BE2C (cell line): ENCODE data around the gene INSC.

Experiments
- DNase-seq: peaks from one replicate; pipeline ENCODE4 v3.0.0-alpha.2; 2020
- H3K27me3 ChIP-seq: fragments of 250-450 bp; sonication (Bioruptor Pico); 2 replicates; pipeline ENCODE4 v1.5.1; 2020; ENCODE audit warnings: mild to moderate bottlenecking
- H3K36me3 ChIP-seq: fragments of 250-450 bp; sonication (Bioruptor Pico); 2 replicates; pipeline ENCODE4 v1.5.1; 2020; ENCODE audit warnings: mild to moderate bottlenecking
- H3K4me1 ChIP-seq: fragments of 250-450 bp; sonication (Bioruptor Pico); 2 replicates; pipeline ENCODE4 v1.5.1; 2020
- H3K4me3 ChIP-seq: 2 replicates; pipeline ENCODE4 v1.5.1; 2011; ENCODE audit warnings: low read depth, low read length
- H3K9me3 ChIP-seq: fragments of 250-450 bp; sonication (Bioruptor Pico); 2 replicates; pipeline ENCODE4 v1.5.1; 2020
- TF ChIP-seq, protein P1 (sequence below): IDR thresholded peaks from 2 replicates; pipeline ENCODE4 v1.5.1; 2012; ENCODE audit warnings: mild to moderate bottlenecking, low read depth, low read length

Gene INSC

DNA sequence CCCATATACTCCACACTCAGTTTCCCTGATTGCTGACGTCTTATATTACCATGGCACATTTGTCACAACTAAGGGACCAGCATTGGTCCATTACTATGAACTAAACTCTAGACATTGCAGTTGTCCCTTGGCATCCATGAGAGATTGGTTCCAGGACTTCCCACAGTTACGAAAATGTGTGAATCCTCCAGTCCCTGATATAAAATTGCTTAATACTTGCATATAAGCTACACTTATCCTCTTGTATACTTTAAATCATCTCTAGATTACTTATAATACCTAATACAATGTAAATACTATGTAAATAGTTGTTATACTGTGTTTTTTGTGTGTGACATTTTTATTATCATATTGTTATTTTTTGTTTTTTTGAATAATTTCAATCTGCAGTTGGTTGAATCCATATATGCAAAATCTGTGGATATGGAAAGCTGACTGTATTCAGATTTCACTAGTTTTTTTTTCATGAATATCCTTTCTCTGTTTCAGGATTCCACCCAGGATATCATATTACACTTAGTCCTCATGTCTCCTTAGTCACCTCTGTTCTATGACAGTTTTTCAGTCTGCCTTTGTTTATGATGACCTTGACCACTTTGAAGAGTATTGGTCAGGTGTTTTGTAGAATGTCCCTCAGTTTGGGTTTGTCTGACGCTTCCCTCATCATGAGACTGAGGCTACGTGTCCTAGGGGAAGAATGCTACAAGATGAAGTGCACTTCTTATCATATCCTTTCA lies 55.3 kb downstream of the INSC start:
- Histone ChIP-seq H3K27me3 (no peaks in the 10 kb centered on the region), H3K9me3 (no peaks in the 10 kb centered on the region), H3K4me1 (no peaks in the 10 kb centered on the region), H3K36me3 (no peaks in the 10 kb centered on the region), H3K4me3 (no peak overlapping the region)
- TF ChIP-seq, protein P1, sequence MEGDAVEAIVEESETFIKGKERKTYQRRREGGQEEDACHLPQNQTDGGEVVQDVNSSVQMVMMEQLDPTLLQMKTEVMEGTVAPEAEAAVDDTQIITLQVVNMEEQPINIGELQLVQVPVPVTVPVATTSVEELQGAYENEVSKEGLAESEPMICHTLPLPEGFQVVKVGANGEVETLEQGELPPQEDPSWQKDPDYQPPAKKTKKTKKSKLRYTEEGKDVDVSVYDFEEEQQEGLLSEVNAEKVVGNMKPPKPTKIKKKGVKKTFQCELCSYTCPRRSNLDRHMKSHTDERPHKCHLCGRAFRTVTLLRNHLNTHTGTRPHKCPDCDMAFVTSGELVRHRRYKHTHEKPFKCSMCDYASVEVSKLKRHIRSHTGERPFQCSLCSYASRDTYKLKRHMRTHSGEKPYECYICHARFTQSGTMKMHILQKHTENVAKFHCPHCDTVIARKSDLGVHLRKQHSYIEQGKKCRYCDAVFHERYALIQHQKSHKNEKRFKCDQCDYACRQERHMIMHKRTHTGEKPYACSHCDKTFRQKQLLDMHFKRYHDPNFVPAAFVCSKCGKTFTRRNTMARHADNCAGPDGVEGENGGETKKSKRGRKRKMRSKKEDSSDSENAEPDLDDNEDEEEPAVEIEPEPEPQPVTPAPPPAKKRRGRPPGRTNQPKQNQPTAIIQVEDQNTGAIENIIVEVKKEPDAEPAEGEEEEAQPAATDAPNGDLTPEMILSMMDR, result no peak
- DNase-seq, result no peak

DNA sequence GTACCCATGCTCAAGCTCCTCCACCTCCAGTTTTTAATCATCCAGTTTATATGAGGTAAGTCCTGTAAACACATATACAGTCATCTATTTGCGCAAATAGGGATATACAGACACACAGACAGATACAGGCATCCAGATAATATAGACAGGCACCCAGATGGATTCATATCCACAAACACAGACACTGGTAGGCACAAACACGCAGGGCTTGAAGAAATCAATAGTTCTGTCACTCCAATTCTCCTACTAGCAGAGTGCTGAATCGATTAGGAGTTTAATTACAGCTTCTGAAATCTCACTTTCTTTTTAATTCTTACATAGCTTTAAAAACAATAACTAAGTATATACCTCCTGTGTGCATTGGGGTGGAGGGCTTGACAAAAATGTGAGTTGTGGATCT lies 56.0 kb downstream of the INSC start:
- Histone ChIP-seq H3K27me3 (no peaks in the 10 kb centered on the region), H3K36me3 (no peaks in the 10 kb centered on the region), H3K4me3 (no peak overlapping the region), H3K4me1 (no peaks in the 10 kb centered on the region), H3K9me3 (no peaks in the 10 kb centered on the region)
- no peak for DNase-seq
- TF ChIP-seq, protein P1, result no peak

DNA sequence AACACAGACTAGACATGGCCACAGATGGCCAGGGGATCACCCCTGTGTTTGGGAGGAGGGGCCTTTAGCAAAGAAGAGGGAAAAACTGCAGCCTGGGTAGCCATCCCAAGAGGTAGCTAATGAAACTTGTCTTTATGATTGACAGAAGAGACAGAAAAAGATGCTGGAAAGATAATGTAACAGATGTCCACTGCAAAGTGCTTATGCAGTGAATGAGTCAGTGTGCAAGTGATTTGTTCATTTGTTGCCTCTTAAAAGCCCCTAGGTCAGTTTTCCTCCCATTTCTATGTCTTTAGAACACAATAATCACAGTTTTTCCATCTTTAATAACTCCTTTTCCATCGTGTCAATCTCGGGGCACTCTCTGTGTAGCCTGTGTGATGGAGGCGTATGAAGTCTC lies 57.2 kb downstream of the INSC start:
- Histone ChIP-seq H3K4me3 (no peak overlapping the region), H3K9me3 (no peaks in the 10 kb centered on the region), H3K36me3 (no peaks in the 10 kb centered on the region), H3K4me1 (no peaks in the 10 kb centered on the region), H3K27me3 (no peaks in the 10 kb centered on the region)
- no peak for DNase-seq
- TF ChIP-seq, protein P1, result no peak

DNA sequence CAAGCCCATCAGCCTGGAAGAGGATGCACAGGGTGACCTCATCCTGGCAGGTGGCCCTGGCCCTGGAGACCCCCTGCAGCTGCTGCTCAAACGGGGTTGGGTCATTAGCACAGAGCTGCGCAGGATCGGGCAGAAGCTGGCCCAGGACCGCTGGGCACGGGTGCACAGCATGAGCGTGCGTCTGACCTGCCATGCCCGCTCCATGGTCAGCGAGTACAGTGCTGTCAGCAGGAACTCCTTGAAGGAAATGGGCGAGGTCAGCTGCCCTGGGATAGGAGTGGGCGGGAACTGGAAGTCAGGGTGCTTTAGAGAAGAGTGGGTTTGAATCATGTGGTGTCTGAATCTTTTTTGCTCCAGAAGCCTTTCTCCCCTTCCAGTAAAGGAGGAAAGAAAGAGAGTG lies 61.1 kb downstream of the INSC start:
- H3K27me3 ChIP-seq, result no peaks in the 10 kb centered on the region
- no peaks in the 10 kb centered on the region for H3K9me3 ChIP-seq
- TF ChIP-seq, protein P1, result no peak
- H3K4me1 ChIP-seq, result no peaks in the 10 kb centered on the region
- H3K4me3 ChIP-seq, result no peak overlapping the region
- no peak for DNase-seq
- no peaks in the 10 kb centered on the region for H3K36me3 ChIP-seq

DNA sequence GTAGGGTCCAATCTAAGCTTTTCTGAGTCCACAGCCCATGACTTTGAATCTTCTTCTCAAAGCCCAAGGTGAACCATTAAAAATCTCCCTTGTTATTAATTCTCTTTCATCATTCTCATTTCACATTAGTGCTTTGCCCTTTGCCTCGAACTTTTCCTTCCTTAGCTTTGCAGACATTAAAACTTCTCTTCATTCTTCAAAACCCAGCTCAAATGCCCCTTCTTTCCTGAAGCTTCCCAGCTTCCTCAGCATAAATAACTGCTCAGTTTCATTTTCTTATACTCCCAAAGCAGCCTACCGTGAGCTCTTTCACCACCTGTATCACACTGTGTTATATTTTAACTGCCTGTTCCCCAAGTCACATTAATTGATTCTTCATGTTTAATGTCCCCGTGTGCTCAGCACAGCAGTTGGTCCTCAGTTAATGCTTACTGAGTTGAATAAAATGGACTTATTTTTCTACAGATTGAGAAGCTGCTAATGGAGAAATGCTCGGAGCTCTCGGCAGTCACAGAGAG lies 62.0 kb downstream of the INSC start:
- Histone ChIP-seq H3K4me3 (no peak overlapping the region), H3K4me1 (no peaks in the 10 kb centered on the region), H3K27me3 (no peaks in the 10 kb centered on the region), H3K9me3 (no peaks in the 10 kb centered on the region), H3K36me3 (no peaks in the 10 kb centered on the region)
- no peak for DNase-seq
- TF ChIP-seq, protein P1, result no peak

DNA sequence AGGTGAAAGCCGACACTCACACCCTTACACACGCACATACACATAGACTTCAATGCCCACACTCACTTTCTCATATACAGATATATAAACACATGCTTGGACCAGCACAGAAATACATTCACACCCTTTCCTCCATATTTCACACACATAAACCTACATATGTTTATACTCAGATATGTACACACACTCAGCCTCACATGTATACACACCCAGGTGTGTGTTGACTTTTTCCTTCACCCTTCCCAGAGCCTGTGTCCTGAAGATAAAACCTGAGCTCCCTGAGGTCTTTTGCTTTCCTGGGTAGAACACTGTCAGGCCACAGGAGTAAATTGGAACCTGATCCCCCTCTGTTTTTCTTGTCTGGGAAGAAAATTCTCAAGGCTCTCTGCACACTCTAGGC lies 62.8 kb downstream of the INSC start:
- TF ChIP-seq, protein P1, result no peak
- no peak for DNase-seq
- Histone ChIP-seq H3K4me3 (no peak overlapping the region), H3K36me3 (no peaks in the 10 kb centered on the region), H3K27me3 (no peaks in the 10 kb centered on the region), H3K9me3 (no peaks in the 10 kb centered on the region), H3K4me1 (no peaks in the 10 kb centered on the region)
